Measurements from ENCODE around the gene BCAP29. TPM values are rescaled to one million over a fixed set of nuclear protein-coding genes. Genes with fewer than 3 reads are reported as not detected.

The BCAP29 gene
- total and polyA plus RNA-seq, 3 donors from 2014 or later = 114 to 134 (median 121) TPM

DNA sequence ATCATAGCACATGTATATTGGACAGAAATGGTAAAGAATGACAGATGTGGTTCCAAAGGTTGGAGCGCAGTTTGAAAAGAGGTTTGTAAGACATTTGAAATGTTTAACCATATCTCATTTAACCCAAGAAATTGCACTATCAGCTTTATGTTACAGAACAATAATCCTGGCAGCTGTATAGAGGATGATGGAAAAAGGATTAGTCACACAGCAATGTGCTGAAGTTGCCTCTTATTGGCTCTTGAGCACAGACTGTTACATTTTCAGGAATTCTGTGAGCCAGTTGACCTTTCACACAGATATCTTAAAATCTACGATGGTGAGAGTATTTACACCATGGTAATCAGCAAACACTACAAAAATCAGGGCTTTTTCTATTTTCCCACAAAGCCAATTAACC is 20.2 kb upstream of the BCAP29 start:
- Histone ChIP-seq H3K27me3 (no peaks in the 10 kb centered on the region), H3K27ac (no peak overlapping the region), H3K36me3 (ENCODE audit: low read depth, missing control alignments) (no peaks in the 10 kb centered on the region), H3K4me3 (no peak overlapping the region), H3K9me3 (no peaks in the 10 kb centered on the region), H3K4me1 (peaks cover 4% of the 10 kb centered on the region)
- intact Hi-C loops (cut with DNase I; ENCODE audit: low total_unique reads) = no loop called here
- WGBS, 2 donors = 68 to 79% methylated on average over 2 of the region's 2 CpGs
- TF ChIP-seq, protein P1, sequence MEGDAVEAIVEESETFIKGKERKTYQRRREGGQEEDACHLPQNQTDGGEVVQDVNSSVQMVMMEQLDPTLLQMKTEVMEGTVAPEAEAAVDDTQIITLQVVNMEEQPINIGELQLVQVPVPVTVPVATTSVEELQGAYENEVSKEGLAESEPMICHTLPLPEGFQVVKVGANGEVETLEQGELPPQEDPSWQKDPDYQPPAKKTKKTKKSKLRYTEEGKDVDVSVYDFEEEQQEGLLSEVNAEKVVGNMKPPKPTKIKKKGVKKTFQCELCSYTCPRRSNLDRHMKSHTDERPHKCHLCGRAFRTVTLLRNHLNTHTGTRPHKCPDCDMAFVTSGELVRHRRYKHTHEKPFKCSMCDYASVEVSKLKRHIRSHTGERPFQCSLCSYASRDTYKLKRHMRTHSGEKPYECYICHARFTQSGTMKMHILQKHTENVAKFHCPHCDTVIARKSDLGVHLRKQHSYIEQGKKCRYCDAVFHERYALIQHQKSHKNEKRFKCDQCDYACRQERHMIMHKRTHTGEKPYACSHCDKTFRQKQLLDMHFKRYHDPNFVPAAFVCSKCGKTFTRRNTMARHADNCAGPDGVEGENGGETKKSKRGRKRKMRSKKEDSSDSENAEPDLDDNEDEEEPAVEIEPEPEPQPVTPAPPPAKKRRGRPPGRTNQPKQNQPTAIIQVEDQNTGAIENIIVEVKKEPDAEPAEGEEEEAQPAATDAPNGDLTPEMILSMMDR (IDR thresholded peaks at IDR 0.05) = no peak
- no peak for TF ChIP-seq POLR2A (IDR thresholded peaks at IDR 0.05)
- DNase-seq = no peak

DNA sequence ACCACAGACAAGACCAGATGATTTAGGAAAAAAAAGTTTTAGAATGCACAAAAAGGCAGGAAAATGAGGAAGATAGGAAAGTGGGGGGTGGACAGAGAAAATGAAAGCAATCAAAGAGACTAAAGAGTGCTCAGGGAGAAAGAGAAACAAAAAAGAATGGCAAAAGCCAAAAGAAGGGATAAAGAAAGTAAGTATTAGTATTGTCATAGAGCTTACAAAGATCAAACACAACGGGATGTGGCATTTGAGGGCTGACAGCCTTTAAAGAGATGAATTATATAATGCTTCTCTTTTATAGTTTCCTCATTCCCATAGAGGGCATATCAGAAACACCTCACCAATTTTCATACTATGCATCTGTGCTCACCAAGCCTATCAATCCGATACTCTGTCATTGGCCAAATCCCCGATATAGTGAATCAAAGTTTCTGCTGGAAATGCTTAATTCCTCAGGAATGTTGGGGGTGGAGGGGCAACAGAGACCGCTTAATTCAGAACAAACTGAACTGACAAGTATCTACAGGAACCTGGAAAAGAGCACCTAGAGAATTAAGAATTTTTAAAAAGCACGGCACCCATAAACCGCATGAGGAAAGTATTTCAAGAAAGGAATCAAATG is 19.0 kb upstream of the BCAP29 start:
- 68 to 72% methylated on average over 6 of the region's 6 CpGs for WGBS, 2 donors
- no peak overlapping the region for H3K4me3 ChIP-seq
- intact Hi-C loops (cut with DNase I; ENCODE audit: low total_unique reads) = no loop called here
- DNase-seq = no peak
- H3K27me3 ChIP-seq = no peaks in the 10 kb centered on the region
- H3K36me3 ChIP-seq (ENCODE audit: low read depth, missing control alignments) = no peaks in the 10 kb centered on the region
- no peak overlapping the region for H3K27ac ChIP-seq
- TF ChIP-seq, protein P1 (IDR thresholded peaks at IDR 0.05) = no peak
- TF ChIP-seq POLR2A (IDR thresholded peaks at IDR 0.05) = no peak
- no peaks in the 10 kb centered on the region for H3K9me3 ChIP-seq
- H3K4me1 ChIP-seq = peaks cover 7% of the 10 kb centered on the region

DNA sequence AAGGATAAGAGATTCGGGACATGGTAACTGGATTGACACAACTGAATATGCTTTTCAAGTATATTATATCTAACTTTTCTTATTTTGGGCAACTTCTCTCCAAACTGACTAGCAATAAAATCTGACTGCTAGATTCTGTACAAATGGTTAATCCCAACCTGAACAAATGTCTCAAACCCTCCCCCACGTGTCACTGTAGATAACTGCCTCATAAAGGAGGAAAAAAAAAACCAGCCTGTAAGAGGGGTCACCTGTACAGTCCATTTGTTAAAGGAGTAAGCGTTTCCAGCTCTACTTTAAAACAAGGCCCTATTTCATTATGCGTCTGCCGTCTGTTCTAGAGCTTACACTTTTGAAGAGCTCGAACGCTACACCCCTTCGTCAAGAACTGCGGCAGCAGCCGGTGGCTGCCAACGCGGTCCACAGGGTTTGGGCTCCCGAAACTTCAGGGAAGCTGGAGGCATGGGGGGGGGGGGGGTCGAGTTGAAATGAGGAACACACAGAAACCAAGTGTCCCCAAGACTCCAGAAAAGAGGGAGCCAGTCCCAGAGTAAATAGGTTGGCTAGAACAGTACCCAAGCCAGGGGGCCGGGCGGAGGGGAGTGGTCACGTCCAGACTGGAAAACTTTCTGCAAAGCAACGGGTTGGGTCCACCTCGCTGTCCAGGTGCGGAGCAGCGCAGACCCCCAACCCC is 16.8 kb upstream of the BCAP29 start:
- Histone ChIP-seq H3K4me1 (peaks cover 7% of the 10 kb centered on the region), H3K36me3 (ENCODE audit: low read depth, missing control alignments) (no peaks in the 10 kb centered on the region), H3K27me3 (no peaks in the 10 kb centered on the region), H3K9me3 (no peaks in the 10 kb centered on the region), H3K4me3 (peak overlapping the region; percentile 88 to 99), H3K27ac (peak overlapping the region; percentile 87 to 95)
- intact Hi-C loops (cut with DNase I; ENCODE audit: low total_unique reads) = no loop called here
- DNase-seq = no peak
- 3 to 4% methylated on average over 14 to 21 of the region's 21 CpGs for WGBS, 2 donors
- TF ChIP-seq POLR2A (IDR thresholded peaks at IDR 0.05) = no peak
- TF ChIP-seq, protein P1 (IDR thresholded peaks at IDR 0.05) = no peak

DNA sequence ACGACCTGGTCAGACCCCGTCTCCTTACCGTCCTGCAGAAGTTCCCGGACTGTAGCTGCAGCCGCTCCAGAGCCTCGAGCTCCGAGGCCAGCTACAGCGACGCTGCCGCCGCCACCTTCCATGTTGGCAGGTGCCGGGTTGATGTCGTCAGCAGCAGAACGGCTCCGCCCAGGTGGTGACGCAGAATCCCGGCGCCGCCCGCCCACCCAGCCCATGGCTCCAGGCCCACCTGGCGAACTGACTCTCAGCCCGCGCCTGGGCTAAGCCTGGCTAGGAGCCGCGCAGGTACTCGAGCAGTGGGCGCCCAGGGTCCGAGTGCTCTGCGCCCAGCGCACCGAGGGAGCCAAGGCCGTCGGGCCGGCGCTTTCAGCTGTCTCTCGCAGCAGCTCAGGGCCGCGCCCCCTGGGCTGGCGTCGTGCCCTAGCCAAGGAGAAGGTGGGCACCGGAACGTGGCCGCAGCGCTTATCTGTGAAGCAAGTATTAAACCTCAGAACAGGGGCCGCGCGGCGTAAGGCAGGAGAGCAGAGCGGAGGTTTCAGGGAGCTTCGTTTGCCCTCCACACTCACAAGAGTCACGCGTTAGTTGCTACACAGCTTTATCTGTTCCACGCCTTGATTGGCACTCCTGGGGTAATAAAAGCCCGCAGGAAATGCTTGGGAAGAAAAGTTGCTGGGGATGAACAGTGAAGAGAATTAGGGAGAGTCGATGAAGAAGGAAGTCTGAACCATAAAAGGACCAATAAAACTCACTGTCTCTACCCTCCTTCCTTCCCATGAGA is 16.1 kb upstream of the BCAP29 start, which contains the start of the genes COG5 and DUS4L:
TSS of gene COG5 (minus strand) at position 146 of the 778 bp plus-strand sequence. CDS start at position 122, 24 bp downstream.
TSS of gene DUS4L (plus strand) at position 197 of the 778 bp plus-strand sequence. CDS start 3,100 bp downstream, outside the sequence.
- H3K4me1 ChIP-seq = peaks cover 7% of the 10 kb centered on the region
- no peak for TF ChIP-seq POLR2A (IDR thresholded peaks at IDR 0.05)
- TF ChIP-seq, protein P1 (IDR thresholded peaks at IDR 0.05) = no peak
- intact Hi-C loops (cut with DNase I; ENCODE audit: low total_unique reads) = no loop called here
- H3K36me3 ChIP-seq (ENCODE audit: low read depth, missing control alignments) = no peaks in the 10 kb centered on the region
- peak; percentile 89 for DNase-seq
- peak within 1 kb of the TSS; percentile 88 to 99 for H3K4me3 ChIP-seq
- 0% methylated on average over 11 to 45 of the region's 55 CpGs for WGBS, 2 donors
- H3K9me3 ChIP-seq = no peaks in the 10 kb centered on the region
- H3K27me3 ChIP-seq = no peaks in the 10 kb centered on the region
- H3K27ac ChIP-seq = peak within 1 kb of the TSS; percentile 87 to 95

Data from testis (tissue), 3 donors.